Measurements from ENCODE around the gene SLC17A3. TPM values are rescaled to one million over a fixed set of nuclear protein-coding genes. Genes with fewer than 3 reads are reported as not detected.

Gene SLC17A3
- total and polyA plus RNA-seq, 7 experiments from 2014 or later: 0.36 TPM; not detected in 6

DNA sequence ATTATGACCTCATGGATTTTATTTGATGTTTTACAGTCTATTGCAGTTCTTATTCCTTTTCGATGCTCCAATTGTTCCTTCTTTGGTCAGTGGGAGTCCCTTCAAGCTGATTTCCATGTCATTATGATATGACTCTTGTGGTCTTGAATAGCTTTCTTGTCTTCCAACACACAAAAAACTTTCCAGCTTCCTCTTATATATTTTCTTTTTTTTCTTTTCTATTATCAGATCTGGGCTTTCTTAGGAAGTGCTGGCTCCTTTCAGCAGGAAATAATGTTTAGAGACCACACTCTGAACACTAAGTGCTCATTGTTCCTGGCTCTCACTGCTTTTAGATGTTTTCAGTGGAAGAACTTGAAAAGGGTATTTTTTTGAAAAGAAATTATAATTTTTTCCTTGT lies 39.1 kb downstream of the SLC17A3 start:
- no peaks in the 10 kb centered on the region for H3K27me3 ChIP-seq (ENCODE audit: control insufficient read depth in 2 of 2, insufficient read depth in 2 of 2, low read length in 2 of 2)
- Mint-ChIP-seq H3K27me3 (peaks cover 6 to 21% (median 8%) of the 10 kb centered on the region in 5 donors), H3K27ac (no peak overlapping the region), H3K9me3 (no peaks in the 10 kb centered on the region), H3K4me1 (no peaks in the 10 kb centered on the region), H3K4me3 (no peak overlapping the region), H3K36me3 (no peaks in the 10 kb centered on the region)
- ChIA-PET POLR2A (interaction anchor here (0.6 kb wide), 1 partner anchor 96 kb away, joined by 4 read pairs; no protein-coding TSS in a partner anchor), CTCF (no interaction called here)
- no peak for DNase-seq
- intact Hi-C loops (cut with micrococcal nuclease): no loop called here
- no peak overlapping the region for H3K27ac ChIP-seq (ENCODE audit: low read depth, low read length)
- H3K36me3 ChIP-seq (ENCODE audit: control insufficient read depth in 2 of 3, insufficient read depth in 3 of 3, low read length in 3 of 3): no peaks in the 10 kb centered on the region
- ATAC-seq: no peak
- H3K4me1 ChIP-seq (ENCODE audit: control insufficient read depth in 2 of 2, insufficient read depth in 2 of 2, low read length in 2 of 2): no peaks in the 10 kb centered on the region
- H3K4me3 ChIP-seq (ENCODE audit: low read length): no peak overlapping the region
- no peaks in the 10 kb centered on the region for H3K9me3 ChIP-seq (ENCODE audit: control insufficient read depth in 2 of 3, low read length in 3 of 3)

DNA sequence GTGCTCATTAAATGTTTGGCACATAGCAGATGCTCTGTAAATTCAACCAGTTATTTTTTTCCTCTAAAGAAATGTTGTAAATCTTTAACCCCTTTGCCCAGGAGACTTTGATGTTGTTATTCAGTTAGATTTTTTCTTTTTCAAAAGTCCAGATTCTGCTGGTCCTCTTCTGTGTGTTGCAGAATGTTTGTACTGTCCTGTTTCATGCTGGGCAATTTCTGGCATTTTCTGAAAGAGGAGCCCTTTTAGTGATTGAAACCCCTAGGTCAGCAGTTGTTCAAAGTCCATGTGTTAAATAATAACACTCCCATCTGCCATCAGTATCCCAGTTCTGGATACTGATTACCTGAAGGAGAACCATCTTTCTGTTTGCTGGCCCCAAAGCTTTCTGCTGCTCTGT lies 40.9 kb downstream of the SLC17A3 start:
- no peak overlapping the region for H3K27ac ChIP-seq (ENCODE audit: low read depth, low read length)
- Mint-ChIP-seq H3K27ac (no peak overlapping the region), H3K36me3 (no peaks in the 10 kb centered on the region), H3K9me3 (no peaks in the 10 kb centered on the region), H3K4me1 (peaks cover 0 to 4% (median 0%) of the 10 kb centered on the region in 7 donors), H3K27me3 (peaks cover 5 to 27% (median 9%) of the 10 kb centered on the region in 5 donors), H3K4me3 (no peak overlapping the region)
- intact Hi-C loops (cut with micrococcal nuclease): no loop called here
- ATAC-seq: no peak
- no peaks in the 10 kb centered on the region for H3K36me3 ChIP-seq (ENCODE audit: control insufficient read depth in 2 of 3, insufficient read depth in 3 of 3, low read length in 3 of 3)
- DNase-seq: no peak
- H3K9me3 ChIP-seq (ENCODE audit: control insufficient read depth in 2 of 3, low read length in 3 of 3): no peaks in the 10 kb centered on the region
- no peaks in the 10 kb centered on the region for H3K27me3 ChIP-seq (ENCODE audit: control insufficient read depth in 2 of 2, insufficient read depth in 2 of 2, low read length in 2 of 2)
- CTCF ChIA-PET: no interaction called here
- no peak overlapping the region for H3K4me3 ChIP-seq (ENCODE audit: low read length)
- POLR2A ChIA-PET: no interaction called here
- H3K4me1 ChIP-seq (ENCODE audit: control insufficient read depth in 2 of 2, insufficient read depth in 2 of 2, low read length in 2 of 2): no peaks in the 10 kb centered on the region

DNA sequence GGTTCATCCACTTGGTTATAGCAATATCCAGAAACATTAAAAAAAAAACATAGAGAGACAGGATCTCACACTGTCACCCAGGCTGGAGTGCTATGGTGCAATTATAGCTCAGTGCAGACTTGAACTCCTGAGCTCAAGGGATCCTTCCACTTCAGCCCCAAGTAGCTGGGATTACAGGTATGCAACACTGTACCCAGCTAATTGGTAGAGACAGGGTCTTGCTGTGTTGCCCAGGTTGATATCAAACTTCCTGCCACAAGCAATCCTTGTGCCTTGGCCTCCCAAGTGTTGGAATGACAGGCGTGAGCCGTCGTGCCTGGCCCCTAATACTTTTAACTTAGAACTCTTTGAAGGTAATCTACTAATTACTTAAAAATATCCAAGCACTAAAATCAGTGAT lies 41.4 kb downstream of the SLC17A3 start:
- CTCF ChIA-PET: no interaction called here

DNA sequence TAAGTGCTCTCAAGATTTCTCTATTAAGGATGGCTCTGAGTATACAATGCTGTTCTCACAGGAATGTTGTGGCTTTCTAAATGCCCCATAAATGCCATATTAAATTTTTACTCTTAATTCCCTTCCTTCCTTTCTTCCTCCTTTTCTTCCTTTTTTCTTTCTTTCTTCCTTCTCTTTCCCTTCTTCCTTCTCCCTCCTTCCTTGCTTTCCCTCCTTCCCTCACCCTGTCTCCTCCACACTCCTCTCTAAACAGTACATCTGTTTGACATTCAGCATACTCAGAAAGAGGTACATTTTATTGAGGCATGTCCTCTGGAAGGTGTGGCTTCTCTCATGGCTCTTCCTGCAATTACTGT lies 41.8 kb downstream of the SLC17A3 start:
- Histone ChIP-seq H3K27ac (ENCODE audit: low read depth, low read length) (no peak overlapping the region), H3K4me1 (ENCODE audit: control insufficient read depth in 2 of 2, insufficient read depth in 2 of 2, low read length in 2 of 2) (no peaks in the 10 kb centered on the region), H3K9me3 (ENCODE audit: control insufficient read depth in 2 of 3, low read length in 3 of 3) (no peaks in the 10 kb centered on the region), H3K36me3 (ENCODE audit: control insufficient read depth in 2 of 3, insufficient read depth in 3 of 3, low read length in 3 of 3) (no peaks in the 10 kb centered on the region), H3K4me3 (ENCODE audit: low read length) (no peak overlapping the region), H3K27me3 (ENCODE audit: control insufficient read depth in 2 of 2, insufficient read depth in 2 of 2, low read length in 2 of 2) (peaks cover 0 to 3% of the 10 kb centered on the region in 2 donors)
- H3K36me3 Mint-ChIP-seq: peaks cover 0 to 5% (median 0%) of the 10 kb centered on the region in 5 donors
- no peak for DNase-seq
- ChIA-PET CTCF (no interaction called here), POLR2A (no interaction called here)
- intact Hi-C loops (cut with micrococcal nuclease): no loop called here
- H3K4me3 Mint-ChIP-seq: no peak overlapping the region
- H3K27me3 Mint-ChIP-seq: peaks cover 11 to 32% (median 16%) of the 10 kb centered on the region in 5 donors
- no peak overlapping the region for H3K27ac Mint-ChIP-seq
- peaks cover 0 to 3% (median 0%) of the 10 kb centered on the region in 11 donors for H3K9me3 Mint-ChIP-seq
- ATAC-seq: no peak
- H3K4me1 Mint-ChIP-seq: peaks cover 0 to 4% (median 0%) of the 10 kb centered on the region in 7 donors

More for the DNA sequence above, 41.4 kb downstream of the SLC17A3 start:
- Histone ChIP-seq H3K4me3 (ENCODE audit: low read length) (no peak overlapping the region), H3K9me3 (ENCODE audit: control insufficient read depth in 2 of 3, low read length in 3 of 3) (no peaks in the 10 kb centered on the region), H3K27ac (ENCODE audit: low read depth, low read length) (no peak overlapping the region), H3K4me1 (ENCODE audit: control insufficient read depth in 2 of 2, insufficient read depth in 2 of 2, low read length in 2 of 2) (no peaks in the 10 kb centered on the region), H3K36me3 (ENCODE audit: control insufficient read depth in 2 of 3, insufficient read depth in 3 of 3, low read length in 3 of 3) (no peaks in the 10 kb centered on the region), H3K27me3 (ENCODE audit: control insufficient read depth in 2 of 2, insufficient read depth in 2 of 2, low read length in 2 of 2) (peaks cover 0 to 1% of the 10 kb centered on the region in 2 donors)
- DNase-seq (no peak), ATAC-seq (no peak)
- POLR2A ChIA-PET: no interaction called here
- H3K9me3 Mint-ChIP-seq: peaks cover 0 to 3% (median 0%) of the 10 kb centered on the region in 11 donors
- intact Hi-C loops (cut with micrococcal nuclease): no loop called here
- no peak overlapping the region for H3K27ac Mint-ChIP-seq
- peaks cover 0 to 3% (median 0%) of the 10 kb centered on the region in 5 donors for H3K36me3 Mint-ChIP-seq
- peaks cover 0 to 4% (median 0%) of the 10 kb centered on the region in 7 donors for H3K4me1 Mint-ChIP-seq
- no peak overlapping the region for H3K4me3 Mint-ChIP-seq
- peaks cover 8 to 30% (median 13%) of the 10 kb centered on the region in 5 donors for H3K27me3 Mint-ChIP-seq

DNA sequence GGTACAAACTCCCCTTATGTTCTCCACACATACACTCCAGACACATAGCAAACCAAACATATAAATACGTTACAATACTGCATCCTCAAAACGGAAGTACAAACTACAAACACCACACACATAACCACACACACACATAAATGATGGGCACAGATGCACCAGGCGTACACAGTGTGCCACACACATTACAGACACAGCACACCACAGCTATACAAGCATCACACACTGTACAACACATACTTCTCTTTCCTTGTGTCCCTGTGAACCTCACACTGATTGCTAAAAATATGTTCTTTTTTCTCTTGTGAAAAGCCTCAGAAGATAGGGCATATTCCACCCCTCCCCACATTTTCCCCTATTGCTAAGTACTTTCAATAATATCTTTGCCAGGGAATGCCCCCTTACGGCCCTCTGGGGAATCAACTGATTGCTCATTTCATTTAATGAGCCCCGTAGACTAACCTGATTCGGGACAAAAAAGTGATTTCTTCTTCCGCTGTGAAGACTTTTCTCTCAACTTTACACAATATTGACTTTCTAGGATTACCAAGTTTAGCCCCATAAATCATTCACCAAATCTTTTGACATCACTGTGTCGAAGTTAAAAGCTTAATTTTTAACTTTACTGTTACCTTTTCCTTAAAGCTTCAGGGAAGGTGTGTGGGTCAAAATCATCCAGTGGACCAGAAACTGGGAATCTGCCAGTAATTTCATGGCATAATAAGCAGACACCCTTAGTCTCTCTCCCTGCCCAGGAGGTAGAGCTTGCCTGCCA lies 42.3 kb downstream of the SLC17A3 start, which contains the start of gene SLC17A1:
SLC17A1 (minus strand) TSS at position 521 of the 775 bp plus-strand sequence. CDS start 1,495 bp downstream, outside the sequence.
- Histone ChIP-seq H3K27me3 (ENCODE audit: control insufficient read depth in 2 of 2, insufficient read depth in 2 of 2, low read length in 2 of 2) (peaks cover 0 to 3% of the 10 kb centered on the region in 2 donors), H3K27ac (ENCODE audit: low read depth, low read length) (no peak within 1 kb of the TSS), H3K9me3 (ENCODE audit: control insufficient read depth in 2 of 3, low read length in 3 of 3) (no peaks in the 10 kb centered on the region), H3K36me3 (ENCODE audit: control insufficient read depth in 2 of 3, insufficient read depth in 3 of 3, low read length in 3 of 3) (no peaks in the 10 kb centered on the region), H3K4me1 (ENCODE audit: control insufficient read depth in 2 of 2, insufficient read depth in 2 of 2, low read length in 2 of 2) (no peaks in the 10 kb centered on the region), H3K4me3 (ENCODE audit: low read length) (no peak within 1 kb of the TSS)
- Mint-ChIP-seq H3K36me3 (peaks cover 0 to 5% (median 0%) of the 10 kb centered on the region in 5 donors), H3K9me3 (peaks cover 0 to 3% (median 0%) of the 10 kb centered on the region in 11 donors), H3K27ac (no peak within 1 kb of the TSS), H3K27me3 (peaks cover 11 to 32% (median 18%) of the 10 kb centered on the region in 5 donors), H3K4me1 (peaks cover 0 to 4% (median 0%) of the 10 kb centered on the region in 7 donors), H3K4me3 (no peak within 1 kb of the TSS)
- ChIA-PET CTCF (no interaction called here), POLR2A (no interaction called here)
- intact Hi-C loops (cut with micrococcal nuclease): no loop called here
- ATAC-seq: no peak
- DNase-seq: no peak

DNA sequence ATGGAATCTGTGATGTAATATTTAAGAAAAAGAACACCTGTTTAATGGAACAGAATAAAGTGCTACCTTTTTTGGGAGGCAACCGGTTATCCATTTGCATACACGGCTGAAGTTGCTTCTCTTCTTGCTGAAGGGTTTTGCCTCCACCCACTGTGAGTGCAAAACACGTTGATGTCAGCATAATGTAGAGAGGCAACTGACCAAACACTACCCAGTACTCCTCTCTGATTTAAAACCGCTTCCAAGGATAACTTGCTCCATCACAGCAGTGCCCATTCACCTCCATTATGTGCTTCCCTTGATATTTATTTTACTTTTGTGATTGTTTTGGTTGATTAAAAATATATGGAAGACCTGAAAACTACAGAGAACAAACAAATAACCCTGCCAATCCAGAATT lies 43.6 kb downstream of the SLC17A3 start:
- intact Hi-C loops (cut with micrococcal nuclease): no loop called here
- no peak overlapping the region for H3K27ac Mint-ChIP-seq
- ChIA-PET POLR2A (no interaction called here), CTCF (no interaction called here)
- peaks cover 0 to 4% (median 0%) of the 10 kb centered on the region in 7 donors for H3K4me1 Mint-ChIP-seq
- H3K4me3 Mint-ChIP-seq: no peak overlapping the region
- Histone ChIP-seq H3K27ac (ENCODE audit: low read depth, low read length) (no peak overlapping the region), H3K27me3 (ENCODE audit: control insufficient read depth in 2 of 2, insufficient read depth in 2 of 2, low read length in 2 of 2) (peaks cover 0 to 3% of the 10 kb centered on the region in 2 donors), H3K4me1 (ENCODE audit: control insufficient read depth in 2 of 2, insufficient read depth in 2 of 2, low read length in 2 of 2) (no peaks in the 10 kb centered on the region), H3K9me3 (ENCODE audit: control insufficient read depth in 2 of 3, low read length in 3 of 3) (no peaks in the 10 kb centered on the region), H3K4me3 (ENCODE audit: low read length) (no peak overlapping the region), H3K36me3 (ENCODE audit: control insufficient read depth in 2 of 3, insufficient read depth in 3 of 3, low read length in 3 of 3) (no peaks in the 10 kb centered on the region)
- no peak for ATAC-seq
- no peak for DNase-seq
- H3K27me3 Mint-ChIP-seq: peaks cover 19 to 37% (median 28%) of the 10 kb centered on the region in 5 donors
- H3K9me3 Mint-ChIP-seq: peaks cover 0 to 13% (median 5%) of the 10 kb centered on the region in 11 donors
- peaks cover 0 to 9% (median 0%) of the 10 kb centered on the region in 5 donors for H3K36me3 Mint-ChIP-seq

Measured in naive thymus-derived CD4-positive, alpha-beta T cell (primary cell).